GDM1 (cell line): ENCODE data around the gene SMARCA4.
"Not testable (repeated sequence)": the region's sequence is repeated elsewhere in the genome, so short reads cannot be mapped to it uniquely, and the experiment has no call there.

Source experiments
- DNase-seq: peaks from one replicate; lab custom pipeline; 2025; lab: John Stamatoyannopoulos, UW

The SMARCA4 gene

GRCh38 chr19:10929402-10929794, 31.4 kb upstream of the SMARCA4 start:
- no peak for DNase-seq

DNA sequence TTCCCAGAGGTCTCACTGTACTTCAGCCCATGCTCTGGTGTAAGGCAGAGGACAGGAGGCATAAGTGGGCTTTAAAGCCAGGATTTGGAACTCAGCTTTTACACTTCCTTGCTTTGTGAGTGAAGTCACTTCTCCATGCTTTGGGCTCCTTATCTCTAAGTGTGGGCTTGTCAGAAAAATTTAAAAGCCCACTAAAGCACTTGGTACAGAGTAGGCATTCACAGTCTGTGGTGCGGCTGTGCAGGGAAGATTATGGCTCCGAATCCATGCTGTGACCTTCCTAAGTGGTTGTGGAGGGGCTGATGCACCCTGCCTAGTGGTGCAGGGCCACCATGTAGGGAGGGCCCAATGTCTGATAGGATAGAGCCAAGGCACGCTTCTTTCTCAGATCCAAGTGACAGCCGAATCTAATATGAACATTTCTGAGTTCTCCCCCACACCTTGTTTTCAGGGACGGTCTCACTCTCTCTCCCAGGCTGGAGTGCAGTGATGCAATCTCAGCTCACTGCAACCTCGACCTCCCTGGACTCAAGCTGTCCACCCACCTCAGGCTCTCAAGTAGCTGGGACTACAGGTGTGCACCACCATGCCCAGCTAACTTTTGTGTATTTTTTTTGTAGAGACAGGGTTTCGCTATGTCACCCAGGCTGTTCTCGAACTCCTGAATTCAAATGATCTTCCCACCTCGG, 25.3 kb upstream of the SMARCA4 start:
- DNase-seq: no peak

GRCh38 chr19:10936661-10937084, 24.2 kb upstream of the SMARCA4 start:
- DNase-seq: peak; percentile 65

- DNase-seq: not testable (repeated sequence)
These were observed 19.2 kb upstream of the SMARCA4 start for GRCh38 chr19:10941649-10942048.

DNA sequence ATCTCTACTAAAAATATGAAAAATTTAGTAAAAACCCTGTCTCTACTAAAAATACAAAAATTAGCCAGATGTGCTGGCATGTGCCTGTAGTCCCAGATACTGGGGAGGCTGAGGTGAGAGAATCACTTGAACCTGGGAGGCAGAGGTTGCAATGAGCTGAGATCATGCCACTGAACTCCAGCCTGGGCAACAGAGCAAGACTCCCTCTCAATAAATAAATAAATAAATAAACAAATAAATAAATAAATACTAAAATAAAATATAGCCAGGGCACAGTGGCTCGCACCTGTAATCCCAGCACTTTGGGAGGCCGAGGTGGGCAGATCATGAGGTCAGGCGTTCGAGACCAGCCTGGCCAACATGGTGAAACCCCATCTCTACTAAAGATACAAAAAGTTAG, 17.4 kb upstream of the SMARCA4 start:
- DNase-seq: not testable (repeated sequence)

DNA sequence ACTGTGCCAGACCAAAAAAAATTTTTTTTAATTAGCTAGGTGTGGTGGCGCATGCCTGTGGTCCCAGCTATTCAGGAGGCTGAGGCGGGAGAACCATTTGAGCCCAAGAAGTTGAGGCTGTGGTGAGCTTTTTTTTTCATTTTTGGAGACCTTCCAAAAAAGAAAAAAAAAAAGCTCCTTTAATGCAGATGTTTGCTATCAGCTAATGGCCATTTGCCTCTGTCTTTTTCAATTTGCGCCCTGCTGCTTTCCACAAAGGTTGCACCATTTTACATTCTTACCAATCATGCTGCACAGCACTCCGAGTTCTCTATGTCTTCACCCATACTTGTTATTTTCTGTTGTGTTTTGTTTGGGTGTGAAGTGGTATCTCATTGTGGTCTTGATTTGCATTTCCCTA, 15.6 kb upstream of the SMARCA4 start:
- DNase-seq: no peak

DNA sequence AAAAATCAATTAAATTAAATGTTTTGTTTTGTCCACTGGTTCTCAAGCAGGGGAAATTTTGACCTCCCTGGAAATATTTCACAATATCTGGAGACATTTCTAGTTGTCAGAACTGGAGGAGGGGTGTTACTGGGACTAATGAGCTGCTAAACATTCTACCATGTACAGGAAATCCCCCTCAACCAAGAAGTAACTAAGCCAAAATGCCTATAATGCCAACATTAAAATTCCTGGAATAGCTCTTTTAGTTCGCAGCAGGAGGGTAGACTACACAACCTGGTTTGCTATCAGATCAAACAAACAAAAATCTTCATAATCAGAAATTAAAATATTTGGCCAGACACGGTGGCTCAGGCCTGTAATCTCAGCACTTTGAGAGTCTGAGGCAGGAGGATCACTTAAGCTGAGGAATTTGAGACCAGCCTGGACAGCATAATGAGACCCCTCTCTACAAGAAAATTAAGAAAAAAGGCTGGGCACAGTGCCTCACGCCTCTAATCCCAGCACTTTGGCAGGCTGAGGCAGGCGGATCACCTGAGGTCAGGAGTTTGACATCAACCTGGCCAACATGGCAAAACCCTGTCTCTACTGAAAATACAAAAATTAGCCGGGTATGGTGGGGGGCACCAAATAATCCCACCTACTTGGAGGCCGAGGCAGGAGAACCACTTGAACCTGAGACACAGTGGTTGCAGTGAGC, 13.7 kb upstream of the SMARCA4 start:
- DNase-seq: no peak

DNA sequence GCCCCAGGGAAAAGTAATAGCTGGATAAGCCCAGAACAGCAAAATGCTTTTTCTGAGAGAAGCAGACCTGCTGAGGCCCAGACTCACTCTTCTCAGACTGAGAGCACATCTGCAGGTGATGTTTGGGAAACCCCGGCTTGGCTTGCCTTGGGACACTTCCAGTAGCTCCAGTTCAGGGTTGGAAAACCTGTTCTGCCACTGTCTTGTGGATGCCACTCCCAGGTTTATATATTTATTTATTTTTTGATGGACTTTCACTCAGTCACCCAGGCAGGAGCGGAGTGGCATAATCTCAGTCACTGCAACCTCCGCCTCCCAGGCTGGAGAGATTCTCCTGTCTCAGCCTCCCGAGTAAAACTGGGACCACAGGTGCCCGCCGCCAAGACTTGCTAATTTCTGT, 8.0 kb upstream of the SMARCA4 start:
- no peak for DNase-seq

GRCh38 chr19:10959277-10959968, 1.4 kb upstream of the SMARCA4 start:
- DNase-seq: not testable (repeated sequence)

GRCh38 chr19:10961073-10961860, 437 bp downstream of the SMARCA4 start:
- peak; percentile 77 for DNase-seq

- no peak for DNase-seq
These were observed 2.0 kb downstream of the SMARCA4 start for GRCh38 chr19:10962863-10963262.

- no peak for DNase-seq
These were observed 3.0 kb downstream of the SMARCA4 start for GRCh38 chr19:10963865-10964264.

GRCh38 chr19:10964903-10965302, 4.1 kb downstream of the SMARCA4 start:
- no peak for DNase-seq

DNA sequence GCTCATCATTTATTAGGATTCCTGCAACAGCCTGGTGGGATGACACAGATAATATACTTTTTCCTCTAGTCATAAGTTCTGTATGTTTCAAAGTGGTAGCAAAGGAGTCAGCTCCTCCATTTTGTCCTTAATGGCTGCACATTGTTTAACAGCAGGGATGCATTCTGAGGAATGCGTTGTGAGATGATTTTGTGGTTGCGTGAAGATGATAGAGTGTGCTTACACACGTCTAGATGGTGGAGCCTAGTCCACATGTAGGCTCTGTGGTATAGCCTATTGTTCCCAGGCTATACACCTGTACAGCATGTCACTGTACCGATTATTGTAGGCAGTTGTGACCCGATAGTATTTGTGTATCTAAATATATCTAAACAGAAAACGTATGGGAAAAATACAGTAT, 4.6 kb downstream of the SMARCA4 start:
- no peak for DNase-seq

DNA sequence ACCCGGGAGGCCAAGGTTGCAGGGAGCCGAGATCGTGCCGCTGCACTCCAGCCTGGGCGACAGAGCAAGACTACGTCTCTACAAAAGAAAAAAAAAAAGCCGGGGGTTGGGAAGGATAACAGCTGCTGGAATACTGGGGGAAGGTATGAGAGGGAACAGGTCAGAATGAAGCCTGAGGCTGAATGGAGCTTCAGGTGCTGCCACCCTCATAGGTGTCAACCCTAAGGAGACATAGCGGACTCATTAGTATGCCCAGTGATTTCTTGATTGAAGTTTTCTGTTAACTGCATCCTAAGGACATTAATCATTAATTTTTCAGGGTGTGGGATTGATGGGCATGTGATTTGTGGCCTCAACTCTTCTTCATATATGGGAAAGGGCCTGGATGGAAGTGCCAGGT, 6.0 kb downstream of the SMARCA4 start:
- no peak for DNase-seq

- no peak for DNase-seq
These were observed 7.8 kb downstream of the SMARCA4 start for GRCh38 chr19:10968527-10969135.

- no peak for DNase-seq
These were observed 10.4 kb downstream of the SMARCA4 start for GRCh38 chr19:10971107-10971726.

DNA sequence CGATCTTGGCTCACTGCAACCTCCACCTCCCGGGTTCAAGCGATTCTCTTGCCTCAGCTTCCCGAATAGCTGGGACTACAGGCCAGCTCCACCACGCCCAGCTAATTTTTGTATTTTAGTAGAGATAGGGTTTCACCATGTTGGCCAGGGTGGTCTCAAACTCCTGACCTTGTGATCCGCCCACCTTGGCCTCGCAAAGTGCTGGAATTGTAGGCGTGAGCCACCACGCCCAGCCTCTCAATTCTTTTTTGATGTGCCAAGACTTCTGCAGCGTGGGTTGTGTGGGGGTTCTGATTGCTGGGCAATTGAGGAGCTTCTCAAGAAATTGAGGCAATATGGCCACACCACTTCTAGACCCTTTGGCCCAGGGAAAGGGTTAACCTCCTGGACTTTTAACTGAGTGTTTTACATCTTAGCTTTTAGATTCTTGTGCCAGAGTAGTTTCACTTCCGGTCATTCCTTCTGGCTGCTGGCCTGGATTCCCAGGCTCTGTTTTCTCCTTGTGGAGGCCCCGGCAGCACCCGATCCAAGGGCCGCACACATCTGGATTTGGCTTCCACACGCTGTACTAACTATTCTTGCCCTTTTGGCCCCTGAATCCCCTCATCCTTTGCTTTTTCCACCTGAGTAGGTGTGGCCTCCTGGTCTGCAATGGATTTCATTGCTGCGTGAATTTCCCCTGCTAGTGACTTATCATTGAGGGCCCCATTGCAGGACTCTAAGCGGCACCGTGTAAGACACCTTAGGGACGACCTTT, 14.7 kb downstream of the SMARCA4 start:
- DNase-seq: no peak

DNA sequence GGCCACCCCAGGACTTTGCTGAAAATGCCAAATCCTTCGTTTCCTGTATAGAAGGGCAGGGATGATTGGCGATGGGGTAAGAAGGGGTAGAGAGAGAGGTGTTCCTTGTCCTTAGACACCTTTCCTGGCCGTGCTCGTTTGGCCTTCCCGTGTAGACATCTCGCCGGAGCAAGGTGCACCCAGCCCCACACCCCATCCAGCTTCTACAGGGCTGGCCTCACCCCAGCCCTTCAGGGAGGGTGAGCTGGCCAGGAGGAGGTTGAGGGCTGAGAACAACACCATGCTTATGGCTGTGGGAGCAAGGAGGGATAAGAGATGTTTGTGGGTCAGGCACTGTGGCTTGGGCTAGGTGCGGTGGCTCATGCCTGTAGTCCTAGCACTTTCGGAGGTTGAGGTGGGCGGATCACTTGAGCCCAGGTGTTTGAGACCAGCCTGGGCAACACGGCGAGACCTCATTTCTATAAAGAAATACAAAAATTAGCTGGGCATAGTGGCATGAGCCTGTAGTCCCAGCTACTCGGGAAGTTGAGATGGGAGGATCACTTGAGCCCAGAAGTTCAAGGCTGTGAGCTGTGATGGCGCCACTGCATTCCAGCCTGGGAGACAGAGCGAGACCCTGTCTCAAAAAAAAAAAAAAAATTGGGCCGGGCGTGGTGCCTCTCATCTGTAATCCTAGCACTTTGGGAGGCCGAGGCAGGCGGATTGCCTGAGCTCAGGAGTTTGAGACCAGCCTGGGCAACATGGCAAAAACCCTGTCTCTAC, 15.5 kb downstream of the SMARCA4 start:
- DNase-seq: no peak

DNA sequence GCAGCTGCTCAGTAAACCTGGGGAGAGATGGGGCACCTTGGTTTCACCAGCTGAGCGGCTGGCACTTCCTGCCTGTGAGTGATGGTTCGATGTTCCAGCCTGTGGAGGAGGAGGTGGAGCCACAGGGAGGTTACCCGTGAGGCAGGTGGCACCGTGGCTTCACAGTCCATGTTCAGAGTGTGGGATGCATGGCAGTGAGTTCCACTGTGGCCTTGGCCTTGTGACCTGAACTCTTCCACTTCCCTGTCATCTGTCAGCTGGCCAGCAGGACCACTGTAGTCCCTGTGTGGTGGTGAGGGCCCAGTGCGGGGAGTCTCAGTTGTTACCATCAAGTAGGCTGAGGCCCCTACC, 16.9 kb downstream of the SMARCA4 start:
- no peak for DNase-seq
